SK-N-SH (cell line): ENCODE data around the gene ILDR1. TPM values are rescaled to one million over a fixed set of nuclear protein-coding genes. Genes with fewer than 3 reads are reported as not detected.

Experiments
- CTCF ChIA-PET: fragments of 300-600, 350-600 bp; formaldehyde crosslinking; extraction: SDS; loops from one replicate; lab custom pipeline; 2021; lab: Yijun Ruan, JAX
- POLR2A ChIA-PET: fragments of 350-600 bp; sonication (Branson Sonifier 250); formaldehyde crosslinking; extraction: SDS; loops from one replicate; lab custom pipeline; 2020; ENCODE audit warnings: antibody characterized with exemption, inconsistent platforms; lab: Yijun Ruan, JAX
- DNase-seq: peaks from one replicate; pipeline ENCODE4 v3.0.0; 2012
- H2AFZ ChIP-seq: fragments of 200-600 bp; sonication (generic); 2 replicates; pipeline ENCODE4 v1.8.1; 2016; ENCODE audit warnings: antibody characterized with exemption, mild to moderate bottlenecking, low read depth
- H3F3A ChIP-seq: fragments of 200-600 bp; sonication (generic); replicated peaks from 2 replicates; pipeline ENCODE3; 2016; ENCODE audit warnings: antibody characterized with exemption, mild to moderate bottlenecking; ENCODE audit not compliant: insufficient read depth
- H3K27ac ChIP-seq, 2 experiments: fragments of 200-500 bp in 1 of 2; fragments of 200-600 bp in 1 of 2; sonication (Bioruptor generic) in 1 of 2; sonication (generic), shearing (Covaris generic) in 1 of 2; 2 replicates each; pipeline versions ENCODE4 v1.5.1 to v1.6.1; 2014 to 2016; ENCODE audit warnings: low read depth in 2 of 2, inconsistent platforms in 1 of 2, low read length in 1 of 2, mild to moderate bottlenecking in 1 of 2, mixed read lengths in 1 of 2
- H3K27me3 ChIP-seq: fragments of 200-600 bp; sonication (generic), shearing (Covaris generic); 2 replicates; pipeline ENCODE4 v1.6.1; 2016; ENCODE audit warnings: mixed run types; ENCODE audit not compliant: insufficient read depth
- H3K36me3 ChIP-seq, 2 experiments: fragments of 200-500 bp in 1 of 2; fragments of 200-600 bp in 1 of 2; sonication (Bioruptor generic) in 1 of 2; sonication (generic) in 1 of 2; replicated peaks in 1 of 2; 2 replicates each; pipeline versions ENCODE3 to v1.5.1; 2014 to 2016; ENCODE audit warnings: low read length in 1 of 2, mild to moderate bottlenecking in 1 of 2; ENCODE audit not compliant: insufficient read depth in 2 of 2, control insufficient read depth in 1 of 2
- H3K4me1 ChIP-seq, 2 experiments: fragments of 200-500 bp in 1 of 2; fragments of 200-600 bp in 1 of 2; sonication (Bioruptor generic) in 1 of 2; sonication (generic), shearing (Covaris generic) in 1 of 2; 2 replicates each; pipeline versions ENCODE4 v1.5.1 to v1.6.1; 2014 to 2016; ENCODE audit warnings: low read depth in 1 of 2, low read length in 1 of 2, mixed run types in 1 of 2; ENCODE audit not compliant: insufficient read depth in 2 of 2, control insufficient read depth in 1 of 2
- H3K4me2 ChIP-seq: fragments of 200-600 bp; sonication (generic), shearing (Covaris generic); 2 replicates; pipeline ENCODE4 v1.6.1; 2017; ENCODE audit warnings: mixed run types
- H3K4me3 ChIP-seq, 2 experiments: fragments of 200-500 bp in 1 of 2; fragments of 200-600 bp in 1 of 2; sonication (Bioruptor generic) in 1 of 2; sonication (generic), shearing (Covaris generic) in 1 of 2; 2 replicates each; pipeline versions ENCODE4 v1.5.1 to v1.8.1; 2014 to 2016; ENCODE audit warnings: low read depth in 2 of 2, inconsistent platforms in 1 of 2, low read length in 1 of 2, mild to moderate bottlenecking in 1 of 2, mixed read lengths in 1 of 2, moderate library complexity in 1 of 2
- H3K79me2 ChIP-seq: fragments of 200-600 bp; sonication (generic); 2 replicates; pipeline ENCODE4 v1.8.1; 2017; ENCODE audit warnings: mild to moderate bottlenecking; ENCODE audit not compliant: insufficient read depth
- H3K9ac ChIP-seq: fragments of 200-600 bp; sonication (generic); 2 replicates; pipeline ENCODE4 v1.6.1; 2017; ENCODE audit warnings: mixed run types
- H3K9me2 ChIP-seq: fragments of 200-600 bp; sonication (generic); 2 replicates; pipeline ENCODE4 v1.6.1; 2017; ENCODE audit warnings: mixed run types
- H3K9me3 ChIP-seq: fragments of 200-600 bp; sonication (generic); 2 replicates; pipeline ENCODE4 v1.6.1; 2017; ENCODE audit warnings: mixed run types, mild to moderate bottlenecking, moderate library complexity
- H4K20me1 ChIP-seq: fragments of 200-600 bp; sonication (generic); 2 replicates; pipeline ENCODE4 v1.6.1; 2017; ENCODE audit warnings: mild to moderate bottlenecking, mixed run types; ENCODE audit not compliant: insufficient read depth
- CHD2 ChIP-seq: fragments of 150-350 bp; IDR thresholded peaks from 2 replicates; pipeline ENCODE4 v1.6.1; 2018; ENCODE audit warnings: low read length; ENCODE audit not compliant: partially characterized antibody
- EP300 ChIP-seq, 2 experiments: IDR thresholded peaks; 2 replicates each; pipeline versions ENCODE4 v1.4.0 to v1.6.1; 2012; ENCODE audit warnings: borderline replicate concordance in 1 of 2, low read depth in 1 of 2, low read length in 1 of 2
- EZH2phosphoT487 ChIP-seq: fragments of 200-600 bp; sonication (generic); IDR thresholded peaks from 2 replicates; pipeline ENCODE4 v1.6.1; 2017; ENCODE audit warnings: low read depth, mixed run types, mild to moderate bottlenecking, antibody characterized with exemption, moderate library complexity, borderline replicate concordance
- FOSL2 ChIP-seq: IDR thresholded peaks from 2 replicates; pipeline ENCODE4 v1.4.0; 2012; ENCODE audit warnings: low read depth, mild to moderate bottlenecking, moderate library complexity, borderline replicate concordance
- GATA2 ChIP-seq: sonication (generic); formaldehyde crosslinking; IDR thresholded peaks from 2 replicates; pipeline ENCODE4 v1.5.0; 2020; ENCODE audit warnings: mild to moderate bottlenecking, missing genetic modification reagents
- JUND ChIP-seq: IDR thresholded peaks from 2 replicates; pipeline ENCODE4 v1.4.0; 2012
- MAX ChIP-seq: IDR thresholded peaks from 2 replicates; pipeline ENCODE4 v1.4.0; 2012; ENCODE audit warnings: low read depth
- NRF1 ChIP-seq: IDR thresholded peaks from 2 replicates; pipeline ENCODE4 v1.6.1; 2012; ENCODE audit warnings: low read depth, mild to moderate bottlenecking, low read length
- PBX3 ChIP-seq: IDR thresholded peaks from 2 replicates; pipeline ENCODE4; 2012
- POLR2AphosphoS5 ChIP-seq: IDR thresholded peaks from 2 replicates; pipeline ENCODE4 v1.6.1; 2012; ENCODE audit warnings: low read depth, low read length
- SMC3 ChIP-seq: IDR thresholded peaks from 2 replicates; pipeline ENCODE4 v1.6.1; 2012; ENCODE audit warnings: low read depth, low read length, improper control_type of control experiment
- TEAD4 ChIP-seq: IDR thresholded peaks from 2 replicates; pipeline ENCODE4 v1.4.0; 2012; ENCODE audit warnings: mild to moderate bottlenecking, borderline replicate concordance; ENCODE audit not compliant: insufficient read depth
- USF1 ChIP-seq: IDR thresholded peaks from 2 replicates; pipeline ENCODE4 v1.4.0; 2012; ENCODE audit warnings: low read depth, borderline replicate concordance
- WGBS: methylation state at CpG from one replicate; pipeline ENCODE4 v1.1.6; 2017; ENCODE audit warnings: low lambda C conversion rate; 5-methylcytosine and 5-hydroxymethylcytosine counted together
- polyA plus RNA-seq, 3 experiments: library from polyadenylated mRNA; depleted of rRNA; stranded (reverse); fragments of >200 nt; gene quantifications; 2 replicates each; pipeline ENCODE4 v1.2.3, GENCODE V29; 2012

The ILDR1 gene
- polyA plus RNA-seq, 1 of the 3 experiments (the other 2 are of a cell fraction) = 0.02 TPM

GRCh38 chr3:121988146-121988545 is 33.9 kb downstream of the ILDR1 start:
- TF ChIP-seq JUND (no peak), CHD2 (no peak), SMC3 (no peak), EZH2phosphoT487 (no peak)
- CTCF ChIA-PET = no interaction called here
- Histone ChIP-seq H3K27me3 (no peaks in the 10 kb centered on the region; the same call in 1 of the 2 replicates), H3K4me2 (no peak overlapping the region), H3K9me3 (no peaks in the 10 kb centered on the region), H3F3A (no peaks in the 10 kb centered on the region), H3K4me1 (no peaks in the 10 kb centered on the region), H3K9me2 (no peaks in the 10 kb centered on the region), H4K20me1 (no peaks in the 10 kb centered on the region), H3K27ac (no peak overlapping the region), H3K9ac (no peak overlapping the region), H2AFZ (no peak overlapping the region), H3K36me3 (no peaks in the 10 kb centered on the region), H3K79me2 (no peaks in the 10 kb centered on the region), H3K4me3 (no peak overlapping the region)
- 0% methylated on average over 2 of the region's 2 CpGs for WGBS
- POLR2A ChIA-PET = no interaction called here
- DNase-seq = no peak

- no peaks in the 10 kb centered on the region; the same call in 1 of the 2 replicates for H3K27me3 ChIP-seq
- POLR2A ChIA-PET = no interaction called here
- WGBS = no CpG with 5 or more reads among the region's 2 CpGs
These were observed 36.2 kb downstream of the ILDR1 start for GRCh38 chr3:121985846-121986245.

GRCh38 chr3:121981473-121981872 is 40.6 kb downstream of the ILDR1 start:
- Histone ChIP-seq H3K4me3 (no peak overlapping the region), H3K9me2 (no peaks in the 10 kb centered on the region), H3K27me3 (no peaks in the 10 kb centered on the region), H2AFZ (no peak overlapping the region), H3K79me2 (no peaks in the 10 kb centered on the region), H3K4me2 (no peak overlapping the region), H3K9me3 (0 out of 2 replicates have a peak, but pooled peaks cover 3% of the 10 kb centered on the region), H3K9ac (no peak overlapping the region), H3K36me3 (no peaks in the 10 kb centered on the region), H3K4me1 (no peaks in the 10 kb centered on the region), H3F3A (no peaks in the 10 kb centered on the region), H3K27ac (no peak overlapping the region), H4K20me1 (no peaks in the 10 kb centered on the region)
- no peak for DNase-seq
- WGBS = 19% methylated on average over 2 of the region's 2 CpGs
- POLR2A ChIA-PET = no interaction called here
- TF ChIP-seq POLR2AphosphoS5 = no peak
- TF ChIP-seq PBX3 = no peak
- TF ChIP-seq MAX = no peak
- TF ChIP-seq GATA2 = no peak
- no peak for TF ChIP-seq EP300 (IDR thresholded peaks at IDR 0.05; ENCODE audit: borderline replicate concordance in 1 of 2, low read depth in 1 of 2, low read length in 1 of 2)
- no peak for TF ChIP-seq TEAD4
- TF ChIP-seq USF1 = no peak
- TF ChIP-seq FOSL2 = no peak
- TF ChIP-seq CHD2 = no peak
- no peak for TF ChIP-seq NRF1
- CTCF ChIA-PET = no interaction called here

More at GRCh38 chr3:121985846-121986245, 36.2 kb downstream of the ILDR1 start:
- H2AFZ ChIP-seq = no peak overlapping the region
- 0 out of 2 replicates have a peak, but pooled peaks cover 3% of the 10 kb centered on the region for H3K9me3 ChIP-seq
- H3K4me2 ChIP-seq = no peak overlapping the region
- no peak overlapping the region for H3K9ac ChIP-seq
- no peaks in the 10 kb centered on the region for H3F3A ChIP-seq
- H3K9me2 ChIP-seq = no peaks in the 10 kb centered on the region
- H3K27ac ChIP-seq = no peak overlapping the region
- H3K36me3 ChIP-seq = no peaks in the 10 kb centered on the region
- no peak for TF ChIP-seq MAX
- H3K4me3 ChIP-seq = no peak overlapping the region
- no peak for DNase-seq
- H3K79me2 ChIP-seq = no peaks in the 10 kb centered on the region
- no peaks in the 10 kb centered on the region for H4K20me1 ChIP-seq
- no peaks in the 10 kb centered on the region for H3K4me1 ChIP-seq
- CTCF ChIA-PET = interaction anchor here (1.9 kb wide), 1 partner anchor 10 kb away, joined by 5 read pairs; no protein-coding TSS in a partner anchor
